Cerebellar nuclear complex (tissue), 1 donor: ENCODE measurements around the gene GNPTAB.

Experiments used
- DNase-seq, 2 experiments: peaks; one replicate each; lab custom pipeline; 2025; lab: John Stamatoyannopoulos, UW

The GNPTAB gene

GRCh38 chr12:101696251-101697196 lies 134.2 kb downstream of the GNPTAB start:
- peak in 1 of 2 experiments; percentile 71 for DNase-seq

- no peak for DNase-seq
Measured at GRCh38 chr12:101695706-101696105, 135.1 kb downstream of the GNPTAB start.
